GM21381 (cell line): ENCODE results near the gene TSPAN9.

Source experiments
- ATAC-seq: cut with Tn5 transposase; IDR thresholded peaks from one replicate; pipeline ENCODE4 v1.9.1; 2021; ENCODE audit warnings: mild to moderate bottlenecking, moderate library complexity; ENCODE audit not compliant: unreplicated experiment

The TSPAN9 gene

DNA sequence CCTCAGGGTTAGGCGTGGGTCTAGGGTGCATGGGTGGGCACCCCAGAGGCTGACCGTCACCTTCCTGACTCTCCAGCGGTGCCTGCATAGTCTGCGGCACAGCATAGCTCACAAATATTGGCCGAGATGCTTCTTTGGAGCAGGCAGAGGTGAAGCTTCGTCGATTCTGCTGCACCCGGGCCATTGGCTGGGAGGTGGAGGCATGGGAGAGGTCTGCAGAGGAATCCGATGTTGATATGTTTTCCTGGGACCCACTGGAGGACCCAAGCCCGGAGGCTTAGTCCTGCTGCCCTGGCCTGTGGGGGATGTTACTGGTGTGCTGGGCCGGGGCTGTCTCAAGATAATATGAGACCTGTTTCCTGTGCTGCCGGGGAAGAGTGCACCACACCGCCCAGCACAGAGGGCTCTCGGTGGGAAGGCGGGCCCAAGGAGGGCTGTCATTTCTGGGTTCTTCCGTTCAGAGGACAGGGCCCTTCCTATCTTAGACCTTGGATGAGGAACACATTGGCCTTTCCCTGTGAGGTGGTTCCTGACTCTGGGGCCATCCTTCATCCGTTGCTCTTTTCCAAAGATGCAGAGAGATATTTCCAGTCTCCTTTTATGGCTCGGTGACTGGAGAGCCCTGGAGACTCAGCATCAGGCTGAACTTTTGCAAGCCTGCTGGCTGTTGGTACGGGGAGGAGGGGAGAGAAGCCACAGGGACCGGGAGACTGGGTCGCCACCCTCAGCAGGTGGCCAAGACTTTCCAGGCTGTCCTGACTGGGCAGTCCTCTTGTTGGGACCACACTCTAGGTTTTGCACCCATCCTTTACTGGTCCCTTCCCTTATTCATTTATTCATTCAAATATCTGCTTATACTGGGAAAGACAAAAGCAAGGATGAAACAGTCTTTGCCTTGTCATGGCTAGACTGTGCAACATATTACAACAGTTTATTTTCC lies 143.5 kb downstream of the TSPAN9 start:
- ATAC-seq = no peak

DNA sequence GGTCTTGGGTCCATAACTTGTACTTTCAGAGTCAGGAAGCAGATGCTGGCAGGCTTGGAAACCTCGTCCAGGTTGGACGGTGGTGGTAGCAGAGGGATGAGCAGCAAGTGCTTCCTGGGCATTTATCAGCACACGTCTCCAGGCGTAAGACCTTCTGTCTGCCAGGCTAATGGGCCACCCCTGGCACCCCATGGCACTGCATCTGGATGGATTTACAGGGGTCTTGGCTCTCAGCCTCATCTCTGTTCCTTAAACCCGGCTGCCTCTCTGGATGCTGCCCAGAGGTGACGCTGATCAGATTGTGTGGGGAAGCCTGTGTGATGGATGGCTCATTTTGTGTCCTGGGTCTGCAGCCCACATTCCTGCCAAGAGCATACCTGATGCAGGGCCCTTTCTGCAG lies 145.1 kb downstream of the TSPAN9 start:
- ATAC-seq = no peak

DNA sequence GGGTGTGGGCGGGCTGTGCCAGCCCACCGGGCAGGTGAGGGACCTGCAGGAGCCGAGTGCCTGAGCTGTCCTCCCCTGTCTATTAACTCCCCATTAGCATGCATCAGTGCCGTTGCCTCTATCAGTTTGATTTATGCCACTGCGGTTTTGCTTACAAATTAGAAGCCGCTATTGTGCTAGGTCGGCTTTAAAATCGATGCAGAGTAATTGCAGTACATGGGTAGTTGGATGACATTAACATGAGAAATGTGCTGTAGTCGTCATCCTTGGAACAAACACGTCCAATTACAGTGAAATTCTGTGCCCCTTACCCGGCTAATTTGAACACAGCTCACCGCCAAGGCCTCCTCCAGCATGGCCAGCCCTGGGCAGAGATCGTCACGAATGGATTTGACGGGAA lies 145.8 kb downstream of the TSPAN9 start:
- ATAC-seq = no peak

DNA sequence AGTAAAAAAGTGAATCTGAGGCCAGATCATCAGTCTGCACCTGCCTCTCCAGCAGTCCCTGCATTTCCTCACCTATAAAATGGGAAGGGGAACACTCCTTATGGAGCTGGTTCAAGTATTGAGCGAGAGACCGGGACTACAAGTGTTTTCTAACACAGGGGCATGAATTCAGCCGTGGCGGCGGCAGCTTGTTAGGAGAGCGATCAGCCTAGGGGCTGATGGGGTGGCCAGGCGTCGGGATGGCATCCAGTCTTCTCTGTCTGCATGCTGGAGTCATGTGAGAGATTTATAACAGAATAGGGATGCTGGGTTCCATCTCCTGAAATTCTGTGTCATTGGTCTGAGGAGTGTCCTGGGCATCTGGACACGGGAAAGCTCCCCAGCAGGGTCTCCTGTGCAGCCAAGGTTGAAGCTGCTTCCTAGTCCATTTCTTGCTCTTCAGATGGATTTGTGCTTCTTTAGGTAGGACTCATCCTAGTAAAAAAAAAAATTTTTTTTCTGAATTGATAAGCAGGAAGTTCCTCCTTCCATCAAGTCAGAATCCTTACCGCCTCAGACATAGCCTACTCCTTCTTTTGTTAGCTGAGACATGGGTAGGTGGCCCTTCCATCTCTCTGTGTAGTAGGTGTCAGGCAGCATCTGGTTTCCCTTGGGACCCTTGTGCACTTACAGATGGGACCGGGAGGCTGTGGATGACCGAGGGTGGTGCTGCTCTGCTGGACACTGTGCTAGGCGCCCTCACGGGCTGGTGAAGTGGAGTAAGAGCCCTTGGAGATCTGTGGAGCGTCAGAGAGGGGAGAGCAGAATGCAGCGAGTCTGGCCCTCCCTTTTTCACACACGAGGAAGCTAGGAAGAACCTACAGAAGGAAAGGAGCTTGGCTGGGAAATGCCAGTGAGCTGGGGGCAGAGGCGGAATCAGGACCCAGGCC lies 146.7 kb downstream of the TSPAN9 start:
- ATAC-seq = no peak

DNA sequence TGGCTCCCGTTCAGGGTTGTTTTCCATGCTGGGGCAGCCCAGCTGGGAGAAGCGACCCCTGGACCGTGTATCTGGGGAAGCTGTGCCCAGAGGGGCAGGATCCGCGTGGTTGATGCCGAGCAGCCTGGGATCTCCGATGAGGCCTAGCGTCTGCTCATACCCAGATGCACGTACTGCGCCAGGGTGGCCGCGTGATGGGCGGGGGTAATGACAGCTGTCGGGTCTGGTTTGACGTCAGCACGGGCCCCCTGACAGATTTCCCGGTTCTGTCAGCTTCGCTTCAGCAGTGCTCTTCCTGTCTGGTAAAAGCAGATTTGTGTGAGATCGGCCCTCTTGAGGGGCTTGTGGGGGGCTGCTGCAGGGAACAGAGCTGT lies 147.3 kb downstream of the TSPAN9 start:
- ATAC-seq = no peak

DNA sequence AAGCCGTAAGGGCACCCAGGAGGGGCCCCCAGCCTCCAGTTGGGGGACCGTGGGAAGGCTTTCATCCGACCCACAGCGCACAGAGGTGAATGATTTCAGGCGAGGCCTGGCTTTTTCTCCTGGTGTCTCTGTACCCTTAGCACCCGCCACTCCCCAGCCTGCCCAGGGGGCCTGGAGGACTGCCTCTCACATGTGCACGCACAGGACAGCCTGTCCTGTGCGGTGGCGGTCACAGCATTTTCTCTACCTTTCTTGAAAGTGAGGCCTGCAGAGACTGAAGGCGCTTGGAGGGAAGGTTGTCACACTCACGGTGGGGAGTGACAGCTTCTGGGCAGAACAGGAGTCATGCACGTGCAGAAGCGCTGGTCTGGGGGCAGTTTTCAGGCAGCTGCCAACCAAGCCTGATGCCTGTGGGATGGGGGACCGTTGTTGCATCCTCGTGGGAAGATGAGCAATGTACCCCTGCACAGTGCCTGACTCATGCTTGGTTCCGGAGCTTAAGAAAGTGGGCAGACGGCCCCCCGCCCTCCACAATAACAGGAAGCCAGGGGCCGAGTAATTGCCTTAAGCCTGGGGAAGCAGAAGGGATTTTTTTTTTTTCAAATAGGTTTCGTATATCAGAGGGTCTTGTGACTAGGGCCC lies 148.1 kb downstream of the TSPAN9 start:
- ATAC-seq = no peak

DNA sequence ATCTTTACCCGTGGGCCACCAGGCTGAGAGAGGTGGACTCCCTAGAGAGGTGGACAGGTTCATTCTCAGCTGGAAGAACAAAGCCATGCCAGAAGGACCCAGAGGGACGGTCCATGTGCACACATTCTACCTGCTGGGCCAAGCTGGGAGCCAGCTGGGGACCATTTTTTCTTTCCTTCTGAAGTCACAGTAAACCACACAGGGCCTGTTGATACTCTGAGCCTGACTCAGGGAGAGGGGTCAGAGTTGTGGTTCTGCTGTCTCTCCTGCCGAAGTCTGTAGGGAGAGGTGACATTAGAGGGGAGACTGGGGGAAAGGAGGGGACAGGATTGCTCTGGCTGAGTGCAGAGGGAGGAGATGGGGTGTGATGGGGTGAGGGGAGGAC lies 148.6 kb downstream of the TSPAN9 start:
- ATAC-seq = no peak

DNA sequence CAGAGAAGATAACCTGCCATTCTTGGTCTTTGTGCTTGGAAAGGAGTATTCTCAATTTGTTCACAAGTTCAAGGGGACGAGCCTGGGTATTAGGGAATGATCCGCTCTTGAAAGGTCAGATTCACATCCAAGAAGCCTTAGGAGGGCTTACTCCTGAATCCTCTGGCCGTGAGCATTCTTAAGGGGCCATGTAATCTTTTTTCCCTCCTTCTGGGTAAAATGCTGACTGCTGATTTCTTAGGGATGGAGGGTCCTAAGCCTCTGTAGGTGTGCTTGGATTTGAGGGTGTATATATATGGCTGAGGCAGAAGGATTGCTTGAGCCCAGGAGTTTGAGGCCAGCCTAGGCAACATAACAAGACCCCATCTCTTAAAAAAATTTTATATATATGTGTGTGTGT lies 149.1 kb downstream of the TSPAN9 start:
- ATAC-seq = no peak

DNA sequence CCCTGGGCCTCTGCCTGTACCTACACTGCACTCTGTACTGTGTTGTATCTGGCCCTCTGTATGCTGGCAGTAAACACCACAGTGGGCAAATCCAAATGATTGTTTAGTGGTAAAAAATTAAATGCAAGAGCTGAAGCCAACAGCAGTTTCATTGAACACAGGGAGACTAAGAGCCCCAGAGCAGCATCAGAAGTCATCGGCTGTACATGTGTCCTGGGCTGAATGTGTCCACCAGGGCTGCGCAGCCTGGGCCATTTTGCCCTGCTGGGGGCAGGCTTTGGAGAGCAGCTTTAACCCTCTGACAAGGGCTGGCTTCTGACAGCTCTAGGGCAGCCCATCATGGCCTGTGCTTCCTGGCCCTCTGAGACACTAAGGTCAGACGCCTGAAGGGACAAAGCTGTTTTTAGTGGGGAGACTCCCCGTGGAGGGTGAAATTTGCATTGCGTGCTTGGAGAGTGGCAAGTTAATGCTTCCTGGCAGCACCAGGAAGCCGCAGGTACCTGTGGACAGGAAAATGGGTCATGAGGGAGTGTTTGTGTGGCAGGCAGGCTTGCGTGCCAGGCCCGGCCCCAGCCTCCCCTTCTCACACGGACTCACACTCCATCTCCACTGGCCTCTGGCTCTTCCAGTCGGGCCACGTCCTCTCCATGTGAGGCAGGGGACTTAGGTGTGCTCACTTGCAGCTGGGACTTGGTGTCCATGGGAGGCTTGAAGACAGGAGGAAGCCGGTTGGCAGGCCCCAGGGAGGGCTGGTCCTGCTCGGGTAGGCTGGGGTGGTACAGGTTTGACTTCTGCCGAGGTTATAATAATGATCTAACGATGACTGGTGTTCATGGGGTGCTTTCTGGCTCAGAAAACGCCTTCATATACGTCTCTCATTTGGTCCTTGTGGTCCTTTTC lies 150.1 kb downstream of the TSPAN9 start:
- no peak for ATAC-seq

DNA sequence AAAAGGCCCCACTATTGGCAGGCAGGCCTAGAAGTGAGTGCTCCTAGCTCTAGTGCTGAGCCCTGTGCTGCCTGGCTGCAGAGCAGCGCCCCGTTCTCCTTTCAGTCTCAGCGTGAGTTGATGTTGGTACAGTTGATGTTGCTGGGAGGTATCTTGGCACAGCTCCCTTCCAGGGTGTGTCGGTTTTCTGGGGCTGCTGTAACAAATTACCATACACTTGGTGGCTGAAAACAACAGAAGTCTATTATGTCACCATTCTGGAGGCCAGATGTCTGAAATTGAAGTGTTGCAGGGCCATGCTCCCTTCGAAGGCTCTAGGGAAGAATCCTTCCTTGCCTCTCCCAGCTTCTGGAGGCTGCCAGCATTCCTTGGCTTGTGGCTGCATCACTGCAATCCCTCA lies 151.4 kb downstream of the TSPAN9 start:
- no peak for ATAC-seq

DNA sequence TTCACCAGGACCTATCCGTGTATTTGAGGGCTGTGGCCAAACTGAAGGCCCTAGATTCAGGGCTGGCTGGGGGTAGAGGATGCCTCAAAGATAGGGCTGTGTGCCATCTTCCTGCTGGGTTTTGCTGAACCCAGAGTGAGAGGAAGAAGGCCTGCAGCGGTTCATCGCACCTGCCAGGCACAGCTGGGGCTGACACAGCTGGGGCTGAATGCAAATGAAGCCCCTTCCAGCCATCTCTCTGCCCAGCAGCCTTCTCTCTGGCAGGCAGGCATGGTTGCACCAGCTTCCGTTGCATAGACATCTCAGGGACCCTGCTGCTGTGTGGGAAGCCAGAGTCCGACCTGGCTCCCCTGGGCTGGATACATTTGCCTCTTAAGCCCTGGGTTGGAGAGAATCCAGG lies 152.4 kb downstream of the TSPAN9 start:
- ATAC-seq = no peak

DNA sequence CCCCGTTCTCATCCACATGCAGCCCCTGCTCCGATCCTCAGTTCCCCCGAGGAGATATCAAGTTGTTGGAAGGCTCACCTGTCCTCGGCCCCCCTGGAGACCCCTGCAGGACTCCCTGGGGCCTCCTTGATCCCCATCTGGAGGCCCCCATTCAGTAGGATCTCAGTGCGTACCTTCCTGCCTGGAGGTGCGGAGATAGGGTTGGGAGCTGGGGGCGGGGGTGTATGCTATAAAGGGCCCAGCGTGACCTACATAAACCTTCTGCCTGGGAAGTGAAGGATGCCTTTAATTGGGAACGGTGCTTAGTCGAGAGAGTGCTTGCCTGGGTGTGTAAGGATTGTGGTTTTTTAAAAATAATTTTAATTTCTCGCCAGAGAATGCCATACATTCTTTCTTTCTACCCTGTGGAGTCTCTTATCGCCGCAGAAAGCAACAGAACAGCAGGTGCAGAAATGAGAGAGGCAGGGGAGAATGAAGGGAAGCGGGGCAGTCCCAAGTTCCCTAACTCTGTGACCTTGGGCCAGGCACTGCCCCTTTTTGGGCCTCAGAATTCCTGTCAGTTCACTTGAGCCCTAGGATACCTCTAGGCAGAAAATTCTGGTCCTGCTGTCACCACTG lies 153.7 kb downstream of the TSPAN9 start:
- no peak for ATAC-seq

DNA sequence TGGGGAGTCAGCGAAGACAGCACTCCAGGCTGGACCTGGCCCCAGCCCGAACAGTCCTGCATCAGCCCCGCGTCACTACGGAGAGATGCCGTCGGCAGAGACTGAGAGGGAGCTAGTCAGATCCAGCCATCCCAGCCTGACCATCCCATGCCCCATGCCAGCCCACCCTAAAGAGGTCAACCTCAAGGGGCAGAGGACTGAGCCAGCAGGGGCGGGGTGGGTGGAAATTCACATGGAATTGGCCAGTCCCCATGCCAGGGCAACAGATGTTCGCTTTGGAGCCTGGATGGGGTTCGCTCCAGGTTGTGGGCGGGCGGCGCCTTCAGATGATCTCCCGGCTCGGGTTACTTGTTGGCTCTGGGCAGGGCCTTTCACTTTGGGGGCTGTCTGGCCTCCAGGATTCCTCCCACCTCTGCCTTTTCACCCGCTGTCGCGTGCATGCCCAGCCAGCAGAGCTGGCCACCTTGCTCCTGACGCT lies 154.3 kb downstream of the TSPAN9 start:
- no peak for ATAC-seq

DNA sequence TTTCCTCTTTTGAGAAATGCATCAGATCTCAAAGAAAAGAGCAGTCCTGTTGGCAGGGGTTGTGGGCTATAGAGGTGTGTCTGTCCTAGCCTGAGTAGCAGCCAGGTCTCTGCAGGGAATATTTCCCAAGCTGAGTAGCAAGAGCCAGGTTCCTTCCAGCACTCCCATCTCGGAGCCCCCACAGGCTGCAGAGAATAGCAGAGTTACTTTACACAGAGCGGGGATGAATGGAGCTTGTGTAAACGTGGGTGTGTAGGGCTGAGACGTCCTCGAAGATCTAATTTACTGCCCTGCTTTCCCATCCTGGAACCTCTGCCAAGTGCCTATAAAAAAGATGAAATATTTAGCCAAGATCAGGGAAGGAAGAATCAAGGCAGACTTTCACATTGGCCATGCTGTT lies 156.6 kb downstream of the TSPAN9 start:
- no peak for ATAC-seq

DNA sequence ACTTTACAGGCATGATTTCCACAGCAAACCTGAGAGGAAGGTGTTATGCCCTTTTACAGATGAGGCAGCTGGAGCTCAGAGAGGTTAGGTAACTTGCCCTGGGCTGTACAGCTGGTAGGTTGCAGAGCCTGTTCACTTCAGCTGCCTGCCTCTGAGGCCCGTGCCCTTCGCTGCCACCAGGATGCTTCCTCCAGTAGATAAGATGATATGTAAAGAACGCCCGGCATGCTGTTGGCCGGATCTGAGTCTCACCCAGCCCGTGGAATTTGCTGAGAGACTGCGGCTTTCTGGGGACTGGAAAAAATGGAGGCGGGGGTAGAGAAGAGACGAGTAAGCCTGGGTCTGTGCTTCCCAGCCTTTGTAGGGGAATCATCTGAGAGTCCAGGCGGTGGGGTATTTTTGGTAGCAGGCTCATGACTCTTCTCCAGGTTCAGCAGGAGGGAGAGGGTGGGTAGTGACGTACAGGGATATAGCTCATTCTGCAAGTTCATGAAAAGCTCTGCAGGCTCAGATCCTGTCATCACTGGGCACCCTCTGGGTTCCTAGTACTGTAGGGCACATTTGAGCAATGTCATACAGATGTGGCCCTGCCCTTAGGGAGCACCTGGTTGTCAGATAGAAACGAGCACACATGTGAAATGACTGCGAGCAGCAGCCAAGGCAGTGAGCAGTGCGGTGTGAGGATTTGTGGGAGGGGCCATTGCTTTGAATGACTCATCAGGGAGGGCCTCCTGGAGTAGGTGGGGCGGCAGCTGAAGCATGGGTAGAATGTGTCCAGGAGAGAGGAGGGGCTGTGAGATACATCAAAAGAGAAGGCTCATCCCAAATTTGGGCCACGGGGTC lies 159.4 kb downstream of the TSPAN9 start:
- no peak for ATAC-seq

DNA sequence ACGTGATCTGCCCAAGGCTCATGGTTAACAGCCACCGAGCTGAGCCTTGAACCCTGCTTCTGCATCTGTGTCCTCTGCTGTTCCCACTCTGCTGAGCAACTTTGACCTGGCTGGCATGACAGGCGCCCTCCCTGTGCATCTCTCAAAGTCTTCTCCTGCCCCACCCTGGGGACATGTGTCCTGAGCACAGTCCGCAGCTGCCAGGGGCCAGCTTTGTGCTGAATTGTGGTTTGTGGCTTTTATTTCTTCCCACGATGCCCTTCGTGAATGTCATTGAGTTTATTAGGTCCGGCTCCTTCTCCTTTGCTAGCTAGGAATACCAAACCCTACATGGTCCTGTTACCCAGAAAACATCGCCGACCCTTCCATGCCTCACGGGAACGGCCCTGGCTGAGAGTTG lies 161.0 kb downstream of the TSPAN9 start:
- ATAC-seq = no peak

DNA sequence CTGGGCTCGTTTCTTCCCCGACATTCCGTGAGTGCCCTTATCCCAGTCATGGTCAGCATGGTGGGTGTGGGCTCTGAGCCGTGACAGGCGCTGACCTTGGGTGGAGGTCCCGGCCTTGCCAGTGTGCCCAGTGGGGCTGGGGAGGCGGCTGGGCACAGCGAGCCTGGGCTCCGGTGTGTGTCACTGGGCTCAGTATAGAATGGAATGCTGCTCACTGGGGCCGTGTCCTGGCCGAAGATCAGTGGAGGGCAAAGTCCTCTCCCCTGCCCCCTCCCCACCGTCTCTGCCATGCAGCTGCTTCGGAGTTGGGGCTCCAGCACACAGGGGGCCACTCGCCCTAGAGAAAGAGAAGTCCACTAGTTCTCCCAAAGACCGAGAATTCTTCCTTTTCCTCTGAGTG lies 164.4 kb downstream of the TSPAN9 start:
- no peak for ATAC-seq

DNA sequence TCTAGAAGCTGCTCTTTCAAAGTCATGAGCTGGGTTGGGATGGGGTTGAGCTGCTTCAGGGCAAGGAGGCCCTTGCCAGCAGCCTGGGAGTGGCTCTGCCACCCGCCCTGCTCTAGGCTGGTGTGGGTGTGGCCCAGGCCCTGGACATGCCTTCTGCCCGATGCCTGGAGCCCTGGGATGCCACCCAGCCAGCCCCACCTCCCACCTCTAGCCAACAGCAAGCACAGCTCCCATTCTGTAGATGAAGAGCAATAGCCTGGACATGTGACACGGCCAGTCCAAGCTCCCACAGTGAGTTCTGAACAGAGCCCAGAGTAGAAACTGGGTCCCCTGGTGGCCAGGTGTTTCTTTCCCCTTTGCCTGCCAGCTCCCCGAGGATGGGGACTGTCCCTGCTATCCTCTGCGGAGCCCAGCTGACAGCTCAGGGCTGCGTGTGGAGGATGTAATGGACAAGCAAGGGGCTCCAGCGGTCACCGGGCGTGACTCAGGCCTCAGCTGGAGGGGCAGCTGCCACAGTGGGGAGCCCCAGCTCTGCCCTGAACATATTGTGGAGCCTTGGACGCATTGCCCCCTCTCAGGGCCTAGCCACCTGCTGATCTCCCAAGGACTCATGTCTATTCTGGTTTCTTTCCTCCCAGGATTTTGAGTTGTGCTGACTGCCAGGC lies 165.2 kb downstream of the TSPAN9 start:
- no peak for ATAC-seq
